ENCODE data around the gene ZNF195. TPM values are rescaled to one million over a fixed set of nuclear protein-coding genes. Genes with fewer than 3 reads are reported as not detected.
"Not testable (repeated sequence)": the region's sequence is repeated elsewhere in the genome, so short reads cannot be mapped to it uniquely, and the experiment has no call there.

The ZNF195 gene
- total and polyA plus RNA-seq, 2 donors (not counting 1 experiment from before 2014, with no cell fraction given) = 11.3 to 16.8 TPM

DNA sequence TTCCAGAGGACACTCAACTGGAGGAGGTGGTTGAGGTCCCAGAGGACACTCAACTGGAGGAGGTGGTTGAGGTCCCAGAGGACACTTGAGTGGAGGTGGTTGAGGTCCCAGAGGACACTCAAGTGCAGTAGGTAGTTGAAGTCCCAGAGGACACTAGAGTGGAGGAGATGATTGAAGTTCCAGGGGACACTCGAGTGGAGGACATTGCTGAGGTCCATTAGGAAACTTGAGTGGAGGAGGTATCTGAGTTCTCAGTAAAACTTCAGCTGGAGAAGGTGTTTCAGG, 39.7 kb downstream of the ZNF195 start:
- Histone ChIP-seq H4K20me1 (ENCODE audit: control insufficient read depth, extremely low read depth, insufficient read depth, low read length) (no peaks in the 10 kb centered on the region), H3K9ac (ENCODE audit: insufficient read depth, low read length) (no peak overlapping the region), H3K4me1 (ENCODE audit: control insufficient read depth, extremely low read depth, insufficient read depth, low read length) (no peaks in the 10 kb centered on the region), H3K79me2 (ENCODE audit: control insufficient read depth, insufficient read depth, low read length) (no peaks in the 10 kb centered on the region), H3K9me3 (ENCODE audit: control insufficient read depth, insufficient read depth, low read depth, low read length) (no peaks in the 10 kb centered on the region), H3K4me3 (replicated peaks in 1 of 4; ENCODE audit: control extremely low read depth in 1 of 4, insufficient read depth in 1 of 4, low read depth in 3 of 4, low read length in 4 of 4) (no peak overlapping the region), H3K4me2 (ENCODE audit: extremely low read depth, insufficient read depth, low read length) (no peak overlapping the region), H3K27me3 (ENCODE audit: control insufficient read depth, insufficient read depth, low read length) (no peaks in the 10 kb centered on the region), H3K36me3 (ENCODE audit: control insufficient read depth, insufficient read depth, low read length) (no peaks in the 10 kb centered on the region), H3K27ac (ENCODE audit: insufficient read depth, low read length) (no peak overlapping the region), H2AFZ (ENCODE audit: low read length) (no peak overlapping the region)
- no peak for DNase-seq (ENCODE audit: low read depth in 2 of 2)
- no peak for TF ChIP-seq EZH2 (IDR thresholded peaks at IDR 0.05; ENCODE audit: low read length, missing control alignments)
- TF ChIP-seq, protein P1, sequence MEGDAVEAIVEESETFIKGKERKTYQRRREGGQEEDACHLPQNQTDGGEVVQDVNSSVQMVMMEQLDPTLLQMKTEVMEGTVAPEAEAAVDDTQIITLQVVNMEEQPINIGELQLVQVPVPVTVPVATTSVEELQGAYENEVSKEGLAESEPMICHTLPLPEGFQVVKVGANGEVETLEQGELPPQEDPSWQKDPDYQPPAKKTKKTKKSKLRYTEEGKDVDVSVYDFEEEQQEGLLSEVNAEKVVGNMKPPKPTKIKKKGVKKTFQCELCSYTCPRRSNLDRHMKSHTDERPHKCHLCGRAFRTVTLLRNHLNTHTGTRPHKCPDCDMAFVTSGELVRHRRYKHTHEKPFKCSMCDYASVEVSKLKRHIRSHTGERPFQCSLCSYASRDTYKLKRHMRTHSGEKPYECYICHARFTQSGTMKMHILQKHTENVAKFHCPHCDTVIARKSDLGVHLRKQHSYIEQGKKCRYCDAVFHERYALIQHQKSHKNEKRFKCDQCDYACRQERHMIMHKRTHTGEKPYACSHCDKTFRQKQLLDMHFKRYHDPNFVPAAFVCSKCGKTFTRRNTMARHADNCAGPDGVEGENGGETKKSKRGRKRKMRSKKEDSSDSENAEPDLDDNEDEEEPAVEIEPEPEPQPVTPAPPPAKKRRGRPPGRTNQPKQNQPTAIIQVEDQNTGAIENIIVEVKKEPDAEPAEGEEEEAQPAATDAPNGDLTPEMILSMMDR (conservative IDR thresholded peaks at IDR 0.05 in 1 of 2, IDR thresholded peaks at IDR 0.05 in 1 of 2; ENCODE audit: low read depth in 1 of 2, low read length in 2 of 2) = no peak

DNA sequence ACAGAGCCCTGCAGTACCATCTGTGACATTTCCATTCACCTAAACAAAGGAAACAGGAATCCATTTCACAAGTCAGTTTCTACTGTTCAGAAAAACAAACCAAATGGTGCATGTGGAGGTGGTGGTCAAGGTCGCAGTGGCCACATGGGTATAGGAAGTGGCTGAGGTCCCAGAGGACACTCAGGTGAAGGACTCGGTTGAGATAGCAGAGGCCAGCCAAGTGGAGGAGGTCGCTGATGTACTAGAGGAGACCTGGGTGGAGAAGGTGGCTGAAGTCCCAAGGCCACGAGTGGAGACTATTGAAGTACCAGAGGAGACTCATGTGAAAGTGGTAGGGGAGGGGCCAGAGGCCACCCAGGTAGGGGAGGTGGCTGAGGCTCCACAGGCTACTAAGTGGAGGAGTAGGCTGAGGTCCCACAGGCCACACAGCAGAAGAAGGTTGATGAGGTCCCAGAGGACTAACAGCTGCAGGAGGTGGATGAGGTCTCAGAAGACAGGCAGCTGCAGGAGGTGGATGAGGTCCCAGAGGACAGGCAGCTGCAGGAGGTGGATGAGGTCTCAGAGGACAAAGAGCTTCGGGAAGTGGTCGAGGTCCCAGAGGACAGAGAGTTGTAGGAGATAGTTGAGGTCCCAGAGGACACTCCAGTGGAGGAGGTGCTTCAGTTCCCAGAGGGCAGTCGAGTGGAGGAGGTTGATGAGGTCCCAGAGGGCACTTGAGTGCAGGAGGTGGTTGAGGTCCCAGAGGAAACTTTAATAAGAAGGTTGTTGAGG, 40.2 kb downstream of the ZNF195 start:
- TF ChIP-seq, protein P1 (conservative IDR thresholded peaks at IDR 0.05 in 1 of 2, IDR thresholded peaks at IDR 0.05 in 1 of 2; ENCODE audit: low read depth in 1 of 2, low read length in 2 of 2) = no peak
- TF ChIP-seq EZH2 (IDR thresholded peaks at IDR 0.05; ENCODE audit: low read length, missing control alignments) = no peak
- Histone ChIP-seq H4K20me1 (ENCODE audit: control insufficient read depth, extremely low read depth, insufficient read depth, low read length) (no peaks in the 10 kb centered on the region), H3K27ac (ENCODE audit: insufficient read depth, low read length) (no peak overlapping the region), H3K36me3 (ENCODE audit: control insufficient read depth, insufficient read depth, low read length) (no peaks in the 10 kb centered on the region), H3K9me3 (ENCODE audit: control insufficient read depth, insufficient read depth, low read depth, low read length) (no peaks in the 10 kb centered on the region), H3K79me2 (ENCODE audit: control insufficient read depth, insufficient read depth, low read length) (no peaks in the 10 kb centered on the region), H3K4me3 (replicated peaks in 1 of 4; ENCODE audit: control extremely low read depth in 1 of 4, insufficient read depth in 1 of 4, low read depth in 3 of 4, low read length in 4 of 4) (no peak overlapping the region), H3K9ac (ENCODE audit: insufficient read depth, low read length) (no peak overlapping the region), H3K27me3 (ENCODE audit: control insufficient read depth, insufficient read depth, low read length) (no peaks in the 10 kb centered on the region), H2AFZ (ENCODE audit: low read length) (no peak overlapping the region), H3K4me1 (ENCODE audit: control insufficient read depth, extremely low read depth, insufficient read depth, low read length) (no peaks in the 10 kb centered on the region), H3K4me2 (ENCODE audit: extremely low read depth, insufficient read depth, low read length) (no peak overlapping the region)
- no peak for DNase-seq (ENCODE audit: low read depth in 2 of 2)

DNA sequence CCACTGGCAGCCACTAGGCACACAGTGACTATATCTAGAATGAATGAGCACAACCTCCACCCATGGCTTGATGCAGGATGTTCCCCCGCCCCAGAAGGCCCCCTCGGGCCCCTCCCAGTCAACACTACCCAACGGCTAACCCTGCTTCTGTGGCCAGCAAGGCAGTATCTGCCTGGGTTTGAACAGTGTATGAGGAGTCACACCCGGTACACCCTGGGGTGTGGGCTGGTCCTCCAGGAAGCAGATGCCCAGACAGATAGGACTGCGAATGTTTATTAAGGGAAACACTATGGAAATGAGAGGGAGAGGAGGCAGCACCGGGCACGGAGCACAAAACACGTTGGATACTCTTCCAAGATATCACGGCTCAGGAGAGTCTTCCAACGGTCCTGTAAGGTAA, 42.5 kb downstream of the ZNF195 start:
- not testable (repeated sequence) for H3K4me3 ChIP-seq (replicated peaks in 1 of 4; ENCODE audit: control extremely low read depth in 1 of 4, insufficient read depth in 1 of 4, low read depth in 3 of 4, low read length in 4 of 4); H2AFZ ChIP-seq (ENCODE audit: low read length); DNase-seq (ENCODE audit: low read depth in 2 of 2); H3K9ac ChIP-seq (ENCODE audit: insufficient read depth, low read length); H3K27me3 ChIP-seq (ENCODE audit: control insufficient read depth, insufficient read depth, low read length); H4K20me1 ChIP-seq (ENCODE audit: control insufficient read depth, extremely low read depth, insufficient read depth, low read length); H3K36me3 ChIP-seq (ENCODE audit: control insufficient read depth, insufficient read depth, low read length); H3K4me2 ChIP-seq (ENCODE audit: extremely low read depth, insufficient read depth, low read length); H3K79me2 ChIP-seq (ENCODE audit: control insufficient read depth, insufficient read depth, low read length); H3K27ac ChIP-seq (ENCODE audit: insufficient read depth, low read length); H3K4me1 ChIP-seq (ENCODE audit: control insufficient read depth, extremely low read depth, insufficient read depth, low read length); H3K9me3 ChIP-seq (ENCODE audit: control insufficient read depth, insufficient read depth, low read depth, low read length)

DNA sequence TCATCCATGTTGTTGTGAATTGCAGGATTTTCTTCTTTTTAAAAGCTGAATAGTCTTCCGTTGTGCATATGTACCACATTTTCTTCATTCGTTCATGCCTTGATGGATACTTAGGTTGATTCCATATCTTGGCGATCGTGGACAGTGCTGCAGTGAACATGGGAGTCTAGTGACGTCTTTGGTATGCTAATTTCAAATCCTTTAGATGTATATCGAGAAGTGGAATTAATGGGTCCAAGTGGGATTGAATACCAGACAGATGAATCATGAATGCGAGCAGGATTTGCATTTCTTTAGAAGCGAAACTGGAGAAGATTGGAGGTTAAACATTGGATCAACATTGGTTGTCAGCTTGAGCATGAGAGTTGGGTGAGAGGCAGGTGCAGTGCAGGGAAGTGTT, 45.8 kb downstream of the ZNF195 start:
- not testable (repeated sequence) for H3K9ac ChIP-seq (ENCODE audit: insufficient read depth, low read length); H3K4me1 ChIP-seq (ENCODE audit: control insufficient read depth, extremely low read depth, insufficient read depth, low read length); H3K9me3 ChIP-seq (ENCODE audit: control insufficient read depth, insufficient read depth, low read depth, low read length); H3K79me2 ChIP-seq (ENCODE audit: control insufficient read depth, insufficient read depth, low read length); H3K4me2 ChIP-seq (ENCODE audit: extremely low read depth, insufficient read depth, low read length); H3K27me3 ChIP-seq (ENCODE audit: control insufficient read depth, insufficient read depth, low read length); H3K36me3 ChIP-seq (ENCODE audit: control insufficient read depth, insufficient read depth, low read length); H2AFZ ChIP-seq (ENCODE audit: low read length); DNase-seq (ENCODE audit: low read depth in 2 of 2); H4K20me1 ChIP-seq (ENCODE audit: control insufficient read depth, extremely low read depth, insufficient read depth, low read length); H3K27ac ChIP-seq (ENCODE audit: insufficient read depth, low read length); H3K4me3 ChIP-seq (replicated peaks in 1 of 4; ENCODE audit: control extremely low read depth in 1 of 4, insufficient read depth in 1 of 4, low read depth in 3 of 4, low read length in 4 of 4)

DNA sequence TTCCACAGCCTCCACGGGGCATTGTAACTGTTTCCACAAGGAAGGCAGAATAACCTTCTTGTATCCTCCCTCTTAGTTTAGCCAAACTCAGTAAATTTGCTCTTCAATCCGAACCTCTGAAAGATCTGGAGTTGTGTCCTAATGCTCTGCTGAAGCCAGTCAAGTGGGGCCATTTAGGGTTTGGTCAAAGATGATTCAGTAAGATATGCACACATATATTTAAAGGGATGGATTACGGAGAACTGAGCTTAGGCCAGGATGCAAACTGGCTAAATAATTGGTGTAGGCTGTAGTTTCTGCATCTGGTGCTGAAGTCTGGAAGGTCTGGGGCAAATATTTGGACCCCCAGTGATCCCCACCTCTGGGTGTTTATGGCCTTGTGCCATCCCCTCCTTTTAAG, 47.9 kb downstream of the ZNF195 start:
- H4K20me1 ChIP-seq (ENCODE audit: control insufficient read depth, extremely low read depth, insufficient read depth, low read length); DNase-seq (ENCODE audit: low read depth in 2 of 2); H3K4me1 ChIP-seq (ENCODE audit: control insufficient read depth, extremely low read depth, insufficient read depth, low read length); H3K4me2 ChIP-seq (ENCODE audit: extremely low read depth, insufficient read depth, low read length); H2AFZ ChIP-seq (ENCODE audit: low read length); H3K27ac ChIP-seq (ENCODE audit: insufficient read depth, low read length); H3K79me2 ChIP-seq (ENCODE audit: control insufficient read depth, insufficient read depth, low read length); H3K36me3 ChIP-seq (ENCODE audit: control insufficient read depth, insufficient read depth, low read length); H3K9ac ChIP-seq (ENCODE audit: insufficient read depth, low read length); H3K9me3 ChIP-seq (ENCODE audit: control insufficient read depth, insufficient read depth, low read depth, low read length); H3K4me3 ChIP-seq (replicated peaks in 1 of 4; ENCODE audit: control extremely low read depth in 1 of 4, insufficient read depth in 1 of 4, low read depth in 3 of 4, low read length in 4 of 4); H3K27me3 ChIP-seq (ENCODE audit: control insufficient read depth, insufficient read depth, low read length): not testable (repeated sequence)

Measured in fibroblast of lung (primary cell).